Measurements from ENCODE around the gene SMOC1.

SMOC1 gene

DNA sequence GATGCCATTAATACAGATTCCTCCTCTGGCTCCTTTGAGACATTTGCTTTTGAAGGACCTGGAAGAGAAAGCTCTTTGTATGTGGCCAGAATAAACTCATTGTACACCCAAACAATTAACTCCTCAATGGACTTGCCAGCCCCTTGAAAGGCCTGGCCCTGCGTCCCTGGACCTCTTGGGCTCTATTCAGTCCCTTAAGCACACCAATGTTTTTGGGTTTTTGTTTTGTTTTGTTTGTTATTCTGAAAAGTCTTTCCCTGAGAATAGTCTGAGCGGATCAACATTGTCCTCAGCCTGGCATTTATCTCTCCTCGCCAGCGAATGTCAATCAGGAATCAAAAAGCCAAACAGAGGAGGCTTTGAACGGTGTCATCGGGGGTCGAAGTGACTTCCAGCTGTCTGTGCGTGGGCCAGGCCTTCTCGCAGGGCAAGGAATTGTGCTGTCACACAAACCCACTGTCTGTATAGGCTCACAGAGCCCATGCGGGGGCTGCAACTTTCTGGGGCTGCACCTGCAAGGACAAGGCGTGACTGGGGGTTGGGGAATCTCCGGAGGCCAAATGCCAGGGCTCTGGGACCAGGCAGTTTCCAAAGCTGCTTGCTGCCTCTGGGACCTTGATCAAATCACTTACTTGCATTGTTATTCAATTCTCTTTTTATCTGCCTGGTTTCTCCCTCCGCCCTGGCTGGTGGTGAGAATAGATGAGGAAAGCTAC lies 108.3 kb downstream of the SMOC1 start:
- no peak for DNase-seq

DNA sequence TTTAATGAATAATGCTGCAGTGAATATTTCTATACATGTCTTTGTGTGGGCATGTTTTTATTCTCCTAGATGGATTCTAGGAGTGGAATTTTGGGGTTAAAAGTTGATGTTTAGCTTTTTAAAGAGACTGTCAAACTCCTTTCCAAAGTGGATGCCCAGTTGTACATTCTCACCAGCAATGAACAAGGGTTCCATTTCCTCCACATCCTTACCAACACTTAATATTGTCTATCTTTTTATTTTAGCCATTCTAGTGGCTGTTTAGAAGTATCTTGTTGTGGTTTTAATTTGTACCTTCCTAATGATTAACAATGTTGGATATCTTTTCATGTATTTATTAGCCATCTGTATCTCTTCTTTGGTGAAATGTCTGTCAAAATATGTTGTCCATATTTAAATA lies 109.8 kb downstream of the SMOC1 start:
- no peak for DNase-seq

DNA sequence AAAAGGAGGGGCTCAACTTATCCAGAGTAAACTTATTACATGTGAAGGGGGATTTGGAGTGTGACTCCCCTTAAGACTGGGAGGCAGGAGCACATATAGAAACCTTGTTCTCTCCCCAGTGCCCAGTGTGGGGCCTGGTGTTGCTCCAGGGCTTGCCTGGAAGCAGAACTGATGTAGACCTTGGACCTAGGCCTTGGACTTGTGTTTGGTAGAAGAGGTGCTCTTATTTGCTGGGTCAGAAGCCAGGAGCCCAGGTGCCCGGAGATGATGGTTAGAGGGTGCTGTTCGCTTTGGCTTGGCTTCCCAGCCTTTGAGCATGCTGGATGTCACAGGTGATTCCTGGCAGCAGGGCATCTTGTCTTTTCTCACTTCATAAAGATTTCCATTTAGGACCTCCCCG lies 110.4 kb downstream of the SMOC1 start:
- no peak for DNase-seq

DNA sequence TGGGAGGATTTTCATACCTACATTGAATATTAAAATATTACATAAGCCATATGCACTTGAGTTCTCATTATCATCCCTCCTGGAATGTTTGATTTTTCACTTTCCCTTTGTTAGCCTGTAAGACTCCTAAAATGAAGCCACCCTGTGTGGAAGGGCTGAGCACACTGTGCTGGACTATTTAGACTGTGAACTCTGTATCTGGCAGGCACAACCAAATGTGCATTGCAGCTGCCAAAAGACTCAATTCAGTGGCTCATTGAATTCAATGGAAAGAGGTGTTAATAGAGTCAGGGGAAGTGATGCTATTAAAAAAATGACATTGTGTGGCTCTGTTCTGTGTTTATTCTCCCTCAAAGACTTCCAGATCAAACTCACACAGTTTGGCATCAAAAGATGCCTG lies 111.1 kb downstream of the SMOC1 start:
- no peak for DNase-seq

DNA sequence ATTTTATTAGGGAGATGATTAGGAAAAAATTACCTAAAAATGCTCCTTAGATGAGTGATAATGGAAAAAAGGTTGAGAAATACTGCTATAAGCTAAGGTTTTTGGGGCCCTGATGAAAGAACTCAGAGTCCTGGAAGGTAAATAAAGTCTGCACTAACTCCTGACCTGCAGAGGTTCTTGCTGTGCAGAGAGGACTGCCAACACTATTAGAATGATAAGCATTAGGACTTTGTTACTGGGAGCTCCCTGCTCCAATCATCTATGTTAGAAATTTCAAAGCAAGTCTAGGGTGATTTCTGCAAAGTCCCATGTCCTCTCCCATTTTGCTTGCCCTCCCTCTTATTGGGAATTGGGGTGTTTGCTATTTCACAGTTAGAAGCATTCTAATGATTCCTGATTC lies 112.2 kb downstream of the SMOC1 start:
- no peak for DNase-seq

DNA sequence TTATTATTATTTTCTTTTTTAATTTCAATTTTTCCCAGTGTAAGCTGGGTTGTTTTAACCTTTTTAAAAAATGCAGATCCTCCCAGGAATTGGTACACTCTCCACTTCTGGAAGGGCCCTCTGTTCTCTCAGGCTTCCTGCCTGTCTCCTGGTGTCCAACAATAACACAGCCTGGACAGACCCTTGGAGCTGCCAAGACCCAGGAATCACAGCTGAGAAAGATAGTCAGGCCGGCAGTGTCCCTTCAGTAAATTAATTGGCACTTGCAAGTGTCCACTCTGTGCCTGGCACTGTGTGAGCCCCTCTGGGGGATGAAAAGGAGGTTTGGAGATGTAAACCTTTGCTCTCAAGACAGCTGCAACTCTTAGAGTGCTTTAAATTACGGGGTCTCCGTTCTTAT lies 113.3 kb downstream of the SMOC1 start:
- DNase-seq, result no peak

DNA sequence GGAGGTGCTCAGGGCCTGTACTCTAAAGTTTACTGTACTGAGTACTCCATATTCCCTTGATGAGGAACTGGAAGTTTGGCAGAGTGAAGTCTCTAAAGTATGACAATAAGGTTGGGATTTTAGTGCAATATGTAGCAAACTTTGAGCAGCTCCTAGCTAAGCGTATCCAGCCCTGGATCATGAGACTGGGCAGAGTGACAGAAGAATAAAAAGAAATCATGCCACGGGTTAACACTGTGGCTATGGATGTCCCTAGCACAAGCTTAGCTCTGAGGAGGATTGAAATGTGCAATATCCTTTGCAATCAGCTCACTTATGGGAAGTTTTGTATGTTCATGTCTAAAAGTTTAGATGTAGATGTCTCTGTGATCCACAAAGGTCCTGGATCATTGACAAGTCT lies 114.1 kb downstream of the SMOC1 start:
- DNase-seq, result no peak

DNA sequence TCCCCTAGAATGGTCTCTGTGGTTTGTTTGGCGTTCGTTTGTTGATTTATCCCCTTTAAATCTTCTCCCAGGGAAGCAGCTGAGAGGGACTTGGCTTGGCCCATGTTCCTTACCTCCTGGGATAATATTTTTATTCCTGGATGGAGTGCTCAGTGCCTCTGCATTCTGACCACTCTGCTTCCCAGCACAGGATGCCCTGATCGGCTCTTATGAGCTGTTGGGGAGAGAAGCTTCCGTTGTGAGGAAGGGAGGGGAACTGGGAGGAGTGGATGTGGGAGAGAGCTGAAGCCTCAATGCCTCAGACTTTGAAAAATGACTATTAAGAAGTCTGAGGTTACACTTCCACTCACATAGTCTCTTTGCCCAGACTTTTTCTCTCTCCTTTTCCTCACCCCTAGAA lies 114.8 kb downstream of the SMOC1 start:
- DNase-seq, result no peak

DNA sequence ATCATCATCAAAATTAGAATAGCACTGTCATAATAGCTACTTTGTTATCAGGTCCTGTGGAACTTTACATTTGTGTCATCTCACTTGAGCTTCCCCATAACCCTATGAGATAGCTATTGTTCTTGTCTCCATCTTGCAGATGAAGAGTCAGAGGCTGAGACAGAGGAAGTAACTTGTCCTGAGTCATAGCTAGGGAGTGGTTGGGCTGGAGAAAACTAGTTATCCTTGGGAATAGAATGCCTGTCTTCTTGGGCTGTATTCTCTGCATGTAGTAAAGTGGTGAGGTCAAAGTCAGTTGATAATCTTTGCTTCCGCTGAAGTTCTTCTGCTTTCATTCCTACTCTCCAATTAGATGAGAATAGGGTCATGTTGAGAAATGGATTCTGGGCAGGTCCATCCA lies 117.0 kb downstream of the SMOC1 start:
- no peak for DNase-seq

DNA sequence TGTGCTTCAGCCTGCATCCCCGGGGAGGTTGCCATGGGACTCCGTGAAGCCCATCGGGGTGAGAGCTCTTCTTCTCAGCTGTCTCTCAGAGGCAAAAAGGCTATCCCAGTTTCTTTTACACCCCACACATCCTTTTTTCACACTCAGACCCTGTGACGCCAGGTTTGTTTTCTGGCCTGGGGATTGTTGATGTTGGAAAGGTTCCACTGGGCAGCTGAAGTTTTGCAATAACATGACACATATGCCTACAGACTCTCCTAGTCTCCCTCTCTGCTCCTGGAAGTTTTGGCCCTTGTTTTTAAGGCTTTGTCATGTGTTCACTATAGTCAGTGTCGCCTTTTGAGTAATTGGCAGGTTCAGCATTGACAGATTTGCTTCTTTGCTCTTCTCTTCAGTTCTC lies 118.6 kb downstream of the SMOC1 start:
- DNase-seq, result no peak

DNA sequence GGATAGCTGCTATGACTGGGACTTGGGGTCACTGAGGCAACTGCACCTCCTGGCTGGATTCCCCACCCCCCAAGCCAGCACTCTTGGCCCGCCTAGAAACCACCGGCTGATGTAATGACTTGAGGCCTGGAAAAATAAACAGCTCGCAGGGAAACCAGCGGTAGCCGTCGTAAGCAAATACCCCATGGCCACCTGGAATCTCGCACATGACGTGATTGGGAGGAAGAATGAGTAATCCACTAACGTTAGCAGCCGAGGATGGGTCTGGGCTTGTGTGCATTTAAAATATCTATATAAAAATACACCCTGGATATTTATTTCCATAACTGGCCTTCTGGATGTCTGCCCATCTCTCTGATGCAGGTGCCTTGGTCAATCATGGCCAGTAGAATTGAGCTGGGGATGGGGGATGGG lies 120.1 kb downstream of the SMOC1 start:
- peak; percentile 44 for DNase-seq

DNA sequence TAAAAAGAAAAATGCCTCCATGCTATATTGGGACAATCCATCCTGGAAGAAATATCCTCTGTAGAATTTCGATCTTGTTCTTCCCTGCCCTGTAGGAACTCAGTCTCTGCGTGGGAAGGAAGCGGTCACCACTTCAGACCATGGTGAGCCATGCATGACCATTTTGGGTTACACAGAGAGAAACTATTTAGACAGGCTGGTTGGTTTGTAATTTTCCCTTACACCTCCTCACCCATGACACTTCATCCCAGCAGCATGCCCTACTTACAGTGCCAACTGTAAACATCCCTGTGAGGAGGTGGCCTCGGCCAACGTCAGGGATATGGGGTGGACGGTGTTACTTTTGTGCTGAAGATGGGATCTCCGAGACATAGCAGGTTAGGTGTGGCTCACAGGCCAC lies 121.4 kb downstream of the SMOC1 start:
- DNase-seq, result no peak

DNA sequence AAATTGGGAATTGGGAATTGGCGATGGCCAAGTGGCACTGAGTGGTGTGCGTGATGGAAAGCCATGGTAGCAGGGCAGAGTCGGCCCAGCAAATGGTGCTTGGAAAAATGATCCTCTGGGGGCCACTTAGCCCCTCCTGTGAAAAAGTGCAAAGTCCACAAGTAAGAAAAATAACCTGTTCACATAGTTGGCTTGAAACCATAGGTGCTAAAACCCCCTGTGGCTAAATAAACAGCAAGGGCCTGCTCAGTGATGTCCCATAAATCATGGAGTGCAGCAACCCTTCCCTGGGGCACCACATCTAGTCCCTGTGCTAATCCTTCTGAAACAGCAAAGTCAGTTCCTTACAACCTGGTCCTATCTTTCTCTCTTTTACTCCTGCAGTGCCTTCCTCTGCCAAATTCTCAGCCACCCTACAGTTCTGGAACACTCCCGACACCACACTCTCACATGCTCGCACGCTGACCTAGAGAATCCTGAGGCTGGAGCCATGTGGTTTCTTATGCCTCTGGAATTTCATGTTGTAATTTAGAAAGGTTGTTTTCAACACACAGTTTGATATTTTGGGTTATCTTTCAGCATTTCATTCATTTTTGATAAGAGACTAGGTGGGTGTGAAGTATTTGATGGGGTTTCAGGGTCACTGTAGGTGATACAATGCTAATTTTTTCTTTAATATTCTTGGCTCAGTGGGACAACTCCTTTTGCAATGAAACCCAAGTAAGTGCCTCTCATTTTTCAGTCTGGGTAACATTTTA lies 123.6 kb downstream of the SMOC1 start:
- DNase-seq, result no peak

DNA sequence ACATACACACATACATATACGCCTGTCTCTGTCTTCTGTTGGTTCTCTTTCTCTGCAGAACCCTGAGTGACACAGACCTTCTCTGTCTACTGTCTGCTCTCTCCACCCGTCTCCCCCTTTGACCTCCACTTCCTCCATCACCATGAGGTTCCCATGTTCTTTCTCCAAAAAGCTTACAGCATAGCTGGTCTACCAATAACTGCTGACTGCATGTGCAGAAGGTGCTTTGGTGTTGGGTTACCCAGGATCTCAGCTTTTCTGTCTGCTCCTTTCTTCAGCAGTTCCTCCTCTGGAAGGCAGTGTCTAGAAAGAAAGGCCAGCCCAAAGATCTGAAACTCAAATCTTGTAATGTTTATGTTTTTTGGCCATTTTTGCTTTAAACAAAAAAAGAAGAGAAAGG lies 125.6 kb downstream of the SMOC1 start:
- no peak for DNase-seq

DNA sequence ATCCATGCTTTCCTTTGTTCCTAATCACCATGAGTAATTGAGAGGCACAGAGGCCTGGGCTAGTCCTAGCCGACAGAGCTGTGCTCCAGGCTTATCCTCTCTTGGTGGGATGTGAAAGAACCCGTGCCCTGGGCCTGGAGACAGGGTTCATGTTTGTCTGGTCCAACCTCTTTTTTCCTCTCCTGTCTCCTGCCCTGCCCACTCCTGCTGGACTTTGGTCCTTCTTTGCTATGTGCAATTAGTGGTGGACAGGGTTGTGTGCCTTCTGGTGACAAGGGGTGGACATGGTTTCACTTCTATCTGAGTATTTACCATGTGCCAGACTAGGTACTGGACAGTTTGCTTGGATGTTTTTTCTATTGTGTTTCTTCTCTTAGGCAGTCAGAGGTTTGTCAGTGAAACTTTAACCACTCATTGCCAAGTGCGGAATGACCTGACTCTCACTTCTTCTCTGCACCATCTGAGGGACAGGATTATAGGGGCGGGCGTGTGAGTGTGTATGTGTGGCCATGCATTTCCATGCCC lies 126.1 kb downstream of the SMOC1 start:
- no peak for DNase-seq

DNA sequence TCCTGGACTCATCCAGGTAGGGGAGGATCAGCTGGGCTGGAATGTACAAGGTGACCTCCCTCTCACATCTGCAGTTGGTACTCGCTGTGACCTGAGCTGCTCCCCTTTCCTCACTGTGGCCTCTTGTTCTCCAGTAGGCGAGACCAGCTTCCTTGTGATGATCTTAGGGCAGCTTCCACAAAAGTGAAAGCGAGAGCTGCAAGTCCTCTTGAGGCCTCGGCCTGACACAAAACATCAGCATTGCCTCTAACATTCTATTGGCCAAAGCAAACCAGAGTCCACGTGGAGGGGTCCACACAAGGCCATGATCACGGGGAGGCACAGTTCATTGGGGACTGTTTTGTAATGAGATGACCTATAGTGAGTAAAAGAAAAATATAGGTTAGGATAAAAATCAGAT lies 127.5 kb downstream of the SMOC1 start:
- no peak for DNase-seq

DNA sequence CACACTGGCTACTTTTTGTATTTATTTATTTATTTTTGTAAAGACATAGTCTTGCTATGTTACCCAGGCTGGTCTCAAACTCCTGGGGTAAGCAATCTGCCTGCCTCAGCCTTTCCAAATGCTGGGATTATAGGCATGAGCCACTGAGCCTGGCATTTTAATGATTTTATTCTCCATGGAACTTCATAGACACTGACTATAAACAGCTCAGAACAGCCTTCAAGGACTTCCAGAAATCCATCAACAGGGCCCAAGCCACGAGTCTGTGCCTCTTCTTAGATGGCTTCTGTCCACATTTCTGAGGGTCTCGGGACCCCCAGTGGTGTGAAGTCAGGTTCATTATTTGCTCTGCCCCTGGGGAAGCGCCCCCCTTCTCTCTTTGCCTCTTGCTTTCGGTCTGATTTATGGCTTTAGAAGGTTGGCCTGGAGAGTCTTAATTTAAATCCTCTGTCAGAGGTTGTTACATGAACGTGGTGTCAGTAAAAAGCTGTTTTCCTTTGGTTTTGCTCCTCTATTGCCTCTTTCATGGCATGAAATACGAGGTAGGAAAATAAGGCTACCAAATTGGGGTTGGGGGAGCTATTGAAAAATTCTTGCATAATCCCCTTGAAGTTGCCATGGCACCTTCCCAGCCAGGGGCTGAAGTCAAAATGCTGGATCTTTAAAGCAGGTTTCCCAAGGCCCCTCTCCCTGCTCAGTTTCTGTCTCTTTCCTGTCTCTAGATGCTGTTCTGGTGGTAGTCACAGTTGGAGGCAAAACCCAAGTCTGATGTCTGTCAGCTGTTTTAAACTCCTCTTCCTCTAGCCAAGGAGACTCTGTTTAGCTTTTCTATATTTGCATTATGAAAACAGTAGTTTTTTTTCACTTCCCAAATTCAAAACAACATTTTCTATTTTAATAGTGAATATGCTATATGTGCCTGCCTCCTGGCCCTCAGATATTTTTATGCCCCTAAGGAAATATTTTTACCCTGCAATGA lies 129.4 kb downstream of the SMOC1 start:
- no peak for DNase-seq

DNA sequence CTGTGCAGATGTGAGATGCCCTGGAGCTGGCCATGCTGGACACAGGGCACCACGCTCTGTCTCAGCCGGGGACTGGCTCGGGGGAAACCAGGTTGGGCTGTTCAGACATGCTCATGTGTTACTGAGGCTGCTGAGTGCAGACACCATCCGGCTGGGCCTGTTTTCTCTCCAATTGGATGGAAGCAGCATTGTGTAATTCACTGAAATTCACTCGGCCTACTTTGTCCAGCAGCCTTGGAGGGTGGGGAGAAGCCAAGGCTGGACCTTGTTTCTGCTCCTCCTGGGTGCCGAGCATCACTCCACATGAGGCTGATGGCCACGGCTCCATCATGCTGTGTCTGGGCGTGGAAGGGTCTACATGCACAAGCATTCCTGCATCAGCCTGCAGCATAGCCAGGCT lies 130.7 kb downstream of the SMOC1 start:
- DNase-seq, result no peak

DNA sequence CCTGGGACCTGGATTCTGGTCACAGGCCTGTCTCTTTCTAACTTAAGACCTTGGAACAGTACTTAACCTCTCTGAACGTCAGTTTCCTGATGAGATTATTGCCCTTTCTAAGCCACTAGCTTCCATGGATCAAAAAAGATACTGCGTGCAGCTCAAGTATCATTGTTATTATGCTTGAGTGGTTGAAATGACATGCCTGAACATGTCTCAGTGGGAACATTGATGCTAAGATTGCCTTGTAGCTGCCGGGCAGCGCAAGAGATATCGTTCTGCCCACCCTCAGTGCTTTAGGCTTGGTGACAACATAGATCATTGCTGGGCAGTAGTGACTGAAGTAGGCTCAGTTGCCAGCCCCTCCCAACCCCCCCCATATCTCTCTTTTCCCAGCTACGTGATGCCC lies 131.9 kb downstream of the SMOC1 start:
- peak; percentile 35 for DNase-seq

DNA sequence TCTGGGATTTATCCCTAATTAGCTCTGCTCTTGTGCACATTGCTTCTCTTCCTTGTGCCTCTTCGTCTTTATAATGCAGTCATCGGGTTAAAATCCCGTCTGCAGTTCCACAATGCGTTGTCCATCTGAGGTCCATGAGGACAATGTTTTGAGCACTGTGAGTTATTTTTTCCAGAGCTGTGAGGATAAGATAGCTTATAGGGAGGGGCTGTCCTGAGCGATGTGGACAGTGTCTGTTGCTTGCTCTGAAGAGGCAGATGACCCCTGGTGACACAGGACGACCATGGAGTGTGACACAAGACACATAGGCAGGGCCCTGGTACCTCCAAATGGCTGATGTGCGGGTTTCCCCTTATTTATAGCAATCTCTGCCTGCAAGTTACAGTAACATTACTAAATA lies 132.5 kb downstream of the SMOC1 start:
- DNase-seq, result no peak

DNA sequence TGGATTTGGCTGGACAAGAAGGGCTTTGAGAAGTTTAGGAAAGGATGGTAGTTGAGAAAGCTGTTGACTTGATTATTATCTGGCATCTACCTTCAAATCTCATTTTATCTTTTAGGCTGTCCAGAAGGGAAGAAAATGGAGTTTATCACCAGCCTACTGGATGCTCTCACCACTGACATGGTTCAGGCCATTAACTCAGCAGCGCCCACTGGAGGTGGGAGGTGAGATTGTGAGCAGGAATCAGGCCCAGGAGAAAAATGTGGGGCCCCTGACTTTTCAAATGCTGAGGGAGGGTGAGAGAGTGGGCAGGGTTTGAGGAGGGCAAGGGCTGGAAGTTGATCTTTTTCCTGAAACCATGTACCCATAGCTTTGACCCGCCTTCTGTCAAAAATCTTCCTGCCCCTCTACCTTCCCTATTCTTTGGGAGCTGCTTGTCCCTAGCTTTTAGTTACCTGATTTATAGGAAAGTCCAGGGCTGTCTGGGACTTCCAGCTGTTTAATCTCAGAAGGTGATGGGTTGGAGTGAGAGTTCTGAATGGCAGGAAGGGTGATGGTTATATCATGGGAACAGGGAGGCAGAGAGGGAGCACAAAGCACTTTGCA lies 134.2 kb downstream of the SMOC1 start:
- no peak for DNase-seq

DNA sequence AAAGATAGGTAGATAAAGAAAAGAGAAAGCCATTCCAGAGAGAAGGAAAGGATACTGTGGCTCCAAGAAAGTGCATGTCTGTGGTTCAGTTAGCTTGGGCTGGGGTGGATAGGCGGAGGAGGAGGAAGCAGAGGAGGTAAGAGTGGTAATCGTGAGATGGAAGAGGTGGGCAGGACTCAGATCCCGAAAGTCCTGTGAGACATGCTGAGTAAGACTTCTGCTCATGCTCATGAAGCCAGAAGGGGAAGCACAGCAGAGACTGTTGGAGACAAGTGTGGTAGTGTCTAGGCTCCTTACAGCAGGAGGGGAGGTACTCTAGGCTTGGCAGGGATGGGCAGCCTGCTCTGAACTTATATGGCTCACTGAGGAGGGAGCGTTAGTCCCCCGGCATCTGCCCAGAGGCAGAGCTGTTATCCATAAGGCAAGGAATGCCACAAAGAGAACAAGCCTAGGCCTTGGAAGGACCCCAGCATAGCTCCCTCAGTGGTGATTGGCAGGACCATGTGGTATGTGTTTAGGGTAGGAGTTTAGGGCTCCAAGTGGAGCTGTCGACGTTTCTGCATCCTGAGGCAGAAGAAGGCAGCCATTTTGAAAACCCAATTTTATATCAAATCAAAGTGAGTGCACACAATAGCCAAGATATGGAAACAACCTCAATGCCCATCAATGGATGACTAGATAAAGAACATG lies 135.3 kb downstream of the SMOC1 start:
- no peak for DNase-seq

Data from NCI-H510A (cell line).